DOHH2 (cell line): Measurements from ENCODE around the gene DDR1.

Experiments used
- H3F3A ChIP-seq: fragments of 200-600 bp; sonication (generic), shearing (Covaris generic); 2 replicates; pipeline ENCODE4 v1.6.0; 2016; ENCODE audit warnings: antibody characterized with exemption, mild to moderate bottlenecking; ENCODE audit not compliant: control insufficient read depth, insufficient read depth
- H3K27ac ChIP-seq: fragments of 200-600 bp; sonication (generic); 2 replicates; pipeline ENCODE4 v1.5.1; 2014; ENCODE audit warnings: low read depth, mild to moderate bottlenecking, low read length, moderate library complexity
- H3K27me3 ChIP-seq: fragments of 200-600 bp; sonication (generic); 2 replicates; pipeline ENCODE4 v1.6.1; 2014; ENCODE audit warnings: mild to moderate bottlenecking, low read length, mixed read lengths; ENCODE audit not compliant: control insufficient read depth
- H3K36me3 ChIP-seq: fragments of 200-600 bp; sonication (generic); 2 replicates; pipeline ENCODE4 v1.6.1; 2014; ENCODE audit warnings: mild to moderate bottlenecking, low read length, moderate library complexity, mixed read lengths; ENCODE audit not compliant: control insufficient read depth
- H3K4me1 ChIP-seq: fragments of 200-600 bp; sonication (generic); 2 replicates; pipeline ENCODE4 v1.6.1; 2014; ENCODE audit warnings: mild to moderate bottlenecking, low read length, mixed read lengths; ENCODE audit not compliant: control insufficient read depth
- H3K4me2 ChIP-seq: fragments of 200-600 bp; sonication (generic); 2 replicates; pipeline ENCODE4 v1.6.0; 2014; ENCODE audit warnings: mild to moderate bottlenecking, low read length, moderate library complexity
- H3K4me3 ChIP-seq: fragments of 200-600 bp; sonication (generic); 2 replicates; pipeline ENCODE4 v1.5.1; 2014; ENCODE audit warnings: mild to moderate bottlenecking, low read length, mixed read lengths
- H3K79me2 ChIP-seq: fragments of 200-600 bp; sonication (generic); 2 replicates; pipeline ENCODE4 v1.6.1; 2014; ENCODE audit warnings: mild to moderate bottlenecking, low read length, mixed read lengths; ENCODE audit not compliant: control insufficient read depth
- H3K9me2 ChIP-seq: fragments of 200-600 bp; sonication (generic); replicated peaks from 2 replicates; pipeline ENCODE4 v1.6.1; 2014; ENCODE audit warnings: mild to moderate bottlenecking, low read length, mixed read lengths; ENCODE audit not compliant: control insufficient read depth
- H3K9me3 ChIP-seq: fragments of 200-600 bp; sonication (generic); 2 replicates; pipeline ENCODE4 v1.6.1; 2014; ENCODE audit warnings: antibody characterized with exemption, low read length, mixed read lengths; ENCODE audit not compliant: control insufficient read depth, insufficient read depth
- H4K20me1 ChIP-seq: fragments of 200-600 bp; sonication (generic); 2 replicates; pipeline ENCODE4 v1.6.0; 2014; ENCODE audit warnings: low read depth, mild to moderate bottlenecking, antibody characterized with exemption, low read length, moderate library complexity; ENCODE audit not compliant: control insufficient read depth, insufficient read depth
- EZH2phosphoT487 ChIP-seq: fragments of 200-600 bp; sonication (generic); IDR thresholded peaks from 2 replicates; pipeline ENCODE4 v1.6.1; 2017; ENCODE audit warnings: borderline replicate concordance, mild to moderate bottlenecking, antibody characterized with exemption, low read length, moderate library complexity, mixed read lengths
- TF ChIP-seq, protein P1 (sequence below): fragments of 200-600 bp; sonication (generic); IDR thresholded peaks from one replicate; pipeline ENCODE4 v1.5.1; 2014; ENCODE audit warnings: antibody characterized with exemption, mild to moderate bottlenecking, low read depth, low read length; ENCODE audit not compliant: poor library complexity, severe bottlenecking

Gene DDR1

GRCh38 chr6:30879684-30880427 is 4.5 kb upstream of the DDR1 start:
- H3K27me3 ChIP-seq: no peaks in the 10 kb centered on the region
- H3K9me2 ChIP-seq: no peaks in the 10 kb centered on the region
- H4K20me1 ChIP-seq: no peaks in the 10 kb centered on the region
- TF ChIP-seq, protein P1, sequence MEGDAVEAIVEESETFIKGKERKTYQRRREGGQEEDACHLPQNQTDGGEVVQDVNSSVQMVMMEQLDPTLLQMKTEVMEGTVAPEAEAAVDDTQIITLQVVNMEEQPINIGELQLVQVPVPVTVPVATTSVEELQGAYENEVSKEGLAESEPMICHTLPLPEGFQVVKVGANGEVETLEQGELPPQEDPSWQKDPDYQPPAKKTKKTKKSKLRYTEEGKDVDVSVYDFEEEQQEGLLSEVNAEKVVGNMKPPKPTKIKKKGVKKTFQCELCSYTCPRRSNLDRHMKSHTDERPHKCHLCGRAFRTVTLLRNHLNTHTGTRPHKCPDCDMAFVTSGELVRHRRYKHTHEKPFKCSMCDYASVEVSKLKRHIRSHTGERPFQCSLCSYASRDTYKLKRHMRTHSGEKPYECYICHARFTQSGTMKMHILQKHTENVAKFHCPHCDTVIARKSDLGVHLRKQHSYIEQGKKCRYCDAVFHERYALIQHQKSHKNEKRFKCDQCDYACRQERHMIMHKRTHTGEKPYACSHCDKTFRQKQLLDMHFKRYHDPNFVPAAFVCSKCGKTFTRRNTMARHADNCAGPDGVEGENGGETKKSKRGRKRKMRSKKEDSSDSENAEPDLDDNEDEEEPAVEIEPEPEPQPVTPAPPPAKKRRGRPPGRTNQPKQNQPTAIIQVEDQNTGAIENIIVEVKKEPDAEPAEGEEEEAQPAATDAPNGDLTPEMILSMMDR: no peak
- no peak for TF ChIP-seq EZH2phosphoT487
- peaks cover 48% of the 10 kb centered on the region for H3K4me1 ChIP-seq
- no peak overlapping the region for H3K4me2 ChIP-seq
- peaks cover under 1% of the 10 kb centered on the region for H3K79me2 ChIP-seq
- H3K9me3 ChIP-seq: no peaks in the 10 kb centered on the region
- H3K27ac ChIP-seq: no peak overlapping the region
- no peak overlapping the region for H3K4me3 ChIP-seq
- H3F3A ChIP-seq: peaks cover 10% of the 10 kb centered on the region
- no peaks in the 10 kb centered on the region for H3K36me3 ChIP-seq

- Histone ChIP-seq H3K9me3 (no peaks in the 10 kb centered on the region), H3K9me2 (no peaks in the 10 kb centered on the region), H3F3A (peaks cover 10% of the 10 kb centered on the region), H3K4me1 (peaks cover 57% of the 10 kb centered on the region), H3K27me3 (no peaks in the 10 kb centered on the region), H3K4me2 (no peak overlapping the region), H3K4me3 (no peak overlapping the region), H3K36me3 (no peaks in the 10 kb centered on the region), H3K79me2 (peaks cover 9% of the 10 kb centered on the region), H4K20me1 (peaks cover 4% of the 10 kb centered on the region; the same call in 1 of the 2 replicates), H3K27ac (no peak overlapping the region)
- TF ChIP-seq, protein P1: no peak
- no peak for TF ChIP-seq EZH2phosphoT487
Measured at GRCh38 chr6:30880698-30881252, 3.5 kb upstream of the DDR1 start.

DNA sequence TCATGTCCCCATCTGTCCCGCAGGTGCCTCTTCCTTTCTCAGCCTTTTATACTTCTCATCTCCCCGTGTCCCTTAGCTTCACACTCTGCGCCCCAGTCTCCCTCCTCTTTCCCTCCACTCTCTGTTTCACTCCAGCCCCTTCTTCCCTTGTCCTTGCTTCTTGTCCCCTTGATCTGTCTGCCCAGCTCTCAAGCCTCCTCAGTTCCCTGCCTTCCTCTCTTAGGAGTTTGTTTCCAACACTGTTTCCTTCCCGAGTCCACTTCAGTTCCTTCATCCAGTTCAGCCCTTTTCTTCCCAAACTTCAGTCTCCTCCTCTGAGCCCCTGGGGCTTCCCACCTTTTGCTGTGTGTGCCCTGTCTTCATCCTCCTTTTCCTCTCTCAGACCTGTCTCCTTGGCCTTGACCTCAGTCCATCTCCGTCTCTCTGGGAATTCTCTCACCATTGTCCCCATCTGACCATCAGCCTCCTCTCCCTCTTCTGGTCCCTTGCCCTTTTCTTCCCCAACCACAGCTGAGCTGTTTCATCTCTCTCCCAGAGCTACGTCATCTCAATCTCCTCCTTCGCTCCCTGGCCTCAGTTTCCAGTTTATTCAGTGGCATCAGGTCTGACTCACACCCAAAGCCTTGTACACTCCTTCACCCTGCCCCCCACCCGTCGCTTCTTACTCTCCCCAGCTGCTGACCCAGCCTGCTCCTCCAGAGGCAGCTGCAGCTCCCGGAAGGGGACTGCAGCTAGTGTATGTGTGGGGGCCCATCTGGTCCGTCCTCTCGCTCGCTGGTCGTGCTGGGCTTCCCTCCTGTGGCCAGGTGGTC is 2.7 kb upstream of the DDR1 start:
- Histone ChIP-seq H3K79me2 (peaks cover 18% of the 10 kb centered on the region), H3K9me2 (no peaks in the 10 kb centered on the region), H3K4me3 (peak overlapping the region; percentile 78), H4K20me1 (peaks cover 4% of the 10 kb centered on the region; the same call in 1 of the 2 replicates), H3K27ac (peak overlapping the region; percentile 97; the same call in 1 of the 2 replicates), H3K4me1 (peaks cover 59% of the 10 kb centered on the region), H3K9me3 (no peaks in the 10 kb centered on the region), H3F3A (peaks cover 10% of the 10 kb centered on the region), H3K36me3 (no peaks in the 10 kb centered on the region), H3K27me3 (no peaks in the 10 kb centered on the region), H3K4me2 (peak overlapping the region; percentile 98)
- TF ChIP-seq EZH2phosphoT487: no peak
- TF ChIP-seq, protein P1: no peak
